Trophoblast cell (in vitro differentiated cells and primary cell): ENCODE results near the gene DPM3.

Source experiments
- DNase-seq, 2 donors: peaks; one replicate each; pipeline ENCODE4 v3.0.0-alpha.2; 2016
- H2AFZ ChIP-seq: 2 replicates; pipeline ENCODE4 v1.6.1; 2013; ENCODE audit warnings: low read length, moderate library complexity, mild to moderate bottlenecking; ENCODE audit not compliant: insufficient read depth, poor library complexity
- H2AK5ac ChIP-seq: 2 replicates; pipeline ENCODE4 v1.6.1; 2013; ENCODE audit warnings: mild to moderate bottlenecking, low read length
- H2BK120ac ChIP-seq: 2 replicates; pipeline ENCODE4 v1.6.1; 2013; ENCODE audit warnings: low read length, mild to moderate bottlenecking, moderate library complexity; ENCODE audit not compliant: insufficient read depth, poor library complexity
- H2BK12ac ChIP-seq: 2 replicates; pipeline ENCODE4 v1.6.1; 2013; ENCODE audit warnings: mild to moderate bottlenecking, low read length, moderate library complexity
- H2BK5ac ChIP-seq: 2 replicates; pipeline ENCODE4 v1.6.1; 2013; ENCODE audit warnings: low read length, low read depth, moderate library complexity, mild to moderate bottlenecking; ENCODE audit not compliant: poor library complexity
- H3K14ac ChIP-seq: 2 replicates; pipeline ENCODE4 v1.6.1; 2013; ENCODE audit warnings: mild to moderate bottlenecking, low read length
- H3K18ac ChIP-seq: 2 replicates; pipeline ENCODE4 v1.6.1; 2013; ENCODE audit warnings: mild to moderate bottlenecking, low read length
- H3K23ac ChIP-seq: 2 replicates; pipeline ENCODE4 v1.6.1; 2013; ENCODE audit warnings: low read length
- H3K27ac ChIP-seq: 2 replicates; pipeline ENCODE4 v1.5.1; 2013; ENCODE audit warnings: low read depth, mild to moderate bottlenecking, inconsistent platforms, low read length, moderate library complexity
- H3K27me3 ChIP-seq: 2 replicates; pipeline ENCODE4 v1.6.1; 2013; ENCODE audit warnings: inconsistent platforms, mild to moderate bottlenecking, low read length, moderate library complexity; ENCODE audit not compliant: insufficient read depth
- H3K36me3 ChIP-seq, 2 experiments: 1 replicate in 1 of 2; 2 replicates in 1 of 2; pipeline ENCODE4 v1.6.1; 2013; ENCODE audit warnings: low read length in 2 of 2, mild to moderate bottlenecking in 2 of 2, moderate library complexity in 1 of 2; ENCODE audit not compliant: insufficient read depth in 2 of 2, control insufficient read depth in 1 of 2
- H3K4ac ChIP-seq: 2 replicates; pipeline ENCODE4 v1.6.1; 2013; ENCODE audit warnings: low read depth, mild to moderate bottlenecking, low read length, moderate library complexity
- H3K4me1 ChIP-seq, 2 experiments: 1 replicate in 1 of 2; 2 replicates in 1 of 2; pipeline ENCODE4 v1.6.1; 2013; ENCODE audit warnings: low read length in 2 of 2, mild to moderate bottlenecking in 2 of 2, moderate library complexity in 1 of 2; ENCODE audit not compliant: insufficient read depth in 2 of 2, control insufficient read depth in 1 of 2
- H3K4me2 ChIP-seq: 2 replicates; pipeline ENCODE4 v1.6.1; 2013; ENCODE audit warnings: inconsistent platforms, mild to moderate bottlenecking, low read length, moderate library complexity
- H3K4me3 ChIP-seq: 2 replicates; pipeline ENCODE4 v1.5.1; 2013; ENCODE audit warnings: mild to moderate bottlenecking, low read depth, low read length, inconsistent platforms
- H3K79me1 ChIP-seq: one replicate; pipeline ENCODE4 v1.6.1; 2013; ENCODE audit warnings: low read length
- H3K79me2 ChIP-seq: 2 replicates; pipeline ENCODE4 v1.6.1; 2013; ENCODE audit warnings: low read length, mild to moderate bottlenecking; ENCODE audit not compliant: control insufficient read depth, insufficient read depth, poor library complexity
- H3K9ac ChIP-seq: 2 replicates; pipeline ENCODE4 v1.6.1; 2013; ENCODE audit warnings: mild to moderate bottlenecking, low read length
- H3K9me3 ChIP-seq: 2 replicates; pipeline ENCODE4 v1.6.1; 2013; ENCODE audit warnings: low read depth, mild to moderate bottlenecking, control low read depth, inconsistent platforms, low read length; ENCODE audit not compliant: insufficient read depth
- H4K12ac ChIP-seq: 2 replicates; pipeline ENCODE4 v1.6.1; 2013; ENCODE audit warnings: low read depth, mild to moderate bottlenecking, low read length, moderate library complexity
- H4K8ac ChIP-seq: 2 replicates; pipeline ENCODE4 v1.6.1; 2013; ENCODE audit warnings: low read depth, mild to moderate bottlenecking, low read length, moderate library complexity
- H4K91ac ChIP-seq: one replicate; pipeline ENCODE4 v1.6.1; 2013; ENCODE audit warnings: low read depth, mild to moderate bottlenecking, low read length, moderate library complexity
- WGBS: extraction: QIAGEN DNeasy Blood & Tissue Kit; methylation state at CpG from one replicate; pipeline ENCODE4 v1.1.7; 2013; ENCODE audit warnings: missing lambda C conversion rate; ENCODE audit not compliant: insufficient read length, insufficient coverage; ENCODE audit errors: extremely low coverage; 5-methylcytosine and 5-hydroxymethylcytosine counted together

Gene DPM3

DNA sequence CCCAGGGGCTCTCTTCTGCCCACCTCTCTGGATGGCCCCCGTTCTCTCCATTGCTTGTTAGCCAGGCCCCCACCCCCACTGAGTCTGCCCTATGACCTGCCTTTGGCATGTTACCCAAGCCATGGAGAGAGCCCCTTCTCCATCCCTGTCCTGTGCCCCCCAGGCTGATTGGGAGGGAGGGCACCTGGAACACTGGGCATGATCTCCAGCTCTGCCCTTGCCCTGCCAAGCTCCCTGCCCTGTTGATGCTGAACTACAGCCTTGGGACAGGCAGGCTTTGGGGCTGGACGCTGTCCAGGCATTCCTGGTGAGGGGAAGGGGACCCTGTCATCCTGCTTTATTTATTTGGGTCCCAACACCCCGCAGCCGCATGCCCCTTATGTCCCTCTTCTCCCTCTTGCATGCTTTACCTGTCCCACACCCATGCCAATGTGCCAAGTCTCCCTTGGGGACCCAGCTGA lies 44.0 kb upstream of the DPM3 start:
- Histone ChIP-seq H3K79me1 (no peaks in the 10 kb centered on the region), H3K4me2 (no peak overlapping the region), H2BK120ac (no peak overlapping the region), H3K9me3 (no peaks in the 10 kb centered on the region), H3K4me3 (no peak overlapping the region), H3K36me3 (no peaks in the 10 kb centered on the region), H2AFZ (no peak overlapping the region), H3K4ac (no peak overlapping the region), H3K18ac (no peak overlapping the region), H3K23ac (no peak overlapping the region), H4K12ac (no peak overlapping the region), H3K4me1 (peaks cover 0 to 4% of the 10 kb centered on the region in 2 experiments), H4K91ac (no peak overlapping the region), H2AK5ac (no peak overlapping the region), H2BK5ac (no peak overlapping the region), H3K79me2 (no peaks in the 10 kb centered on the region), H3K27me3 (no peaks in the 10 kb centered on the region), H3K9ac (no peak overlapping the region), H3K27ac (no peak overlapping the region), H4K8ac (no peak overlapping the region), H2BK12ac (no peak overlapping the region), H3K14ac (no peak overlapping the region)
- WGBS = no CpG with 5 or more reads among the region's 4 CpGs
- no peak for DNase-seq

DNA sequence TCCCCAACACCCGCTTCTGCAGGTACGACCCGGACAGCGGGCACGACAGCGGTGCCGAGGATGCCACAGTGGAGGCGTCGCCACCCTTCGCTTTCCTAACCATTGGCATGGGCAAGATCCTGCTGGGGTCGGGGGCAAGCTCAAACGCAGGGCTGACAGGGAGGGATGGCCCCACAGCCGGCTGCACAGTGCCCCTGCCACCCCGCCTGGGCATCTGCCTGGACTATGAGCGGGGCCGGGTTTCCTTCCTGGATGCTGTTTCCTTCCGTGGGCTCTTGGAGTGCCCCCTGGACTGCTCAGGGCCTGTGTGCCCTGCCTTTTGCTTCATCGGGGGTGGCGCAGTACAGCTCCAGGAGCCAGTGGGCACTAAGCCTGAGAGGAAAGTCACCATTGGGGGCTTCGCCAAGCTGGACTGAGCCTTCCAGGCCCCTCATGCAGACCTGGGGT lies 43.5 kb upstream of the DPM3 start:
- Histone ChIP-seq H2BK5ac (no peak overlapping the region), H2AK5ac (no peak overlapping the region), H3K79me1 (no peaks in the 10 kb centered on the region), H3K18ac (no peak overlapping the region), H2BK120ac (no peak overlapping the region), H3K4me1 (peaks cover 0 to 4% of the 10 kb centered on the region in 2 experiments), H4K91ac (no peak overlapping the region), H3K14ac (no peak overlapping the region), H3K79me2 (no peaks in the 10 kb centered on the region), H2AFZ (no peak overlapping the region), H3K4me2 (no peak overlapping the region), H3K4me3 (no peak overlapping the region), H3K9me3 (no peaks in the 10 kb centered on the region), H3K36me3 (no peaks in the 10 kb centered on the region), H4K12ac (no peak overlapping the region), H4K8ac (no peak overlapping the region), H3K27me3 (no peaks in the 10 kb centered on the region), H3K23ac (no peak overlapping the region), H2BK12ac (no peak overlapping the region), H3K9ac (no peak overlapping the region), H3K4ac (no peak overlapping the region), H3K27ac (no peak overlapping the region)
- DNase-seq = no peak
- WGBS = 100% methylated on average over 1 of the region's 20 CpGs

- H2BK5ac ChIP-seq = no peak overlapping the region
- no peak overlapping the region for H3K14ac ChIP-seq
- no peak overlapping the region for H2AK5ac ChIP-seq
- H3K9ac ChIP-seq = no peak overlapping the region
- no peak overlapping the region for H4K12ac ChIP-seq
- H2BK120ac ChIP-seq = no peak overlapping the region
- H3K27ac ChIP-seq = no peak overlapping the region
- no peak overlapping the region for H3K4me2 ChIP-seq
- no peaks in the 10 kb centered on the region for H3K36me3 ChIP-seq
- no peak overlapping the region for H2BK12ac ChIP-seq
- no peak overlapping the region for H3K23ac ChIP-seq
- H3K4ac ChIP-seq = no peak overlapping the region
- no peak overlapping the region for H3K18ac ChIP-seq
- H3K79me2 ChIP-seq = no peaks in the 10 kb centered on the region
- 100% methylated on average over 1 of the region's 7 CpGs for WGBS
- H2AFZ ChIP-seq = no peak overlapping the region
- H4K8ac ChIP-seq = no peak overlapping the region
- H3K4me1 ChIP-seq = peaks cover 1 to 7% of the 10 kb centered on the region in 2 experiments
- no peak overlapping the region for H4K91ac ChIP-seq
- no peaks in the 10 kb centered on the region for H3K27me3 ChIP-seq
- no peaks in the 10 kb centered on the region for H3K9me3 ChIP-seq
- no peaks in the 10 kb centered on the region for H3K79me1 ChIP-seq
- peak in 1 of 2 donors; percentile 9 for DNase-seq
- no peak overlapping the region for H3K4me3 ChIP-seq
Observed at GRCh38 chr1:155182052-155182550, 41.8 kb upstream of the DPM3 start.

DNA sequence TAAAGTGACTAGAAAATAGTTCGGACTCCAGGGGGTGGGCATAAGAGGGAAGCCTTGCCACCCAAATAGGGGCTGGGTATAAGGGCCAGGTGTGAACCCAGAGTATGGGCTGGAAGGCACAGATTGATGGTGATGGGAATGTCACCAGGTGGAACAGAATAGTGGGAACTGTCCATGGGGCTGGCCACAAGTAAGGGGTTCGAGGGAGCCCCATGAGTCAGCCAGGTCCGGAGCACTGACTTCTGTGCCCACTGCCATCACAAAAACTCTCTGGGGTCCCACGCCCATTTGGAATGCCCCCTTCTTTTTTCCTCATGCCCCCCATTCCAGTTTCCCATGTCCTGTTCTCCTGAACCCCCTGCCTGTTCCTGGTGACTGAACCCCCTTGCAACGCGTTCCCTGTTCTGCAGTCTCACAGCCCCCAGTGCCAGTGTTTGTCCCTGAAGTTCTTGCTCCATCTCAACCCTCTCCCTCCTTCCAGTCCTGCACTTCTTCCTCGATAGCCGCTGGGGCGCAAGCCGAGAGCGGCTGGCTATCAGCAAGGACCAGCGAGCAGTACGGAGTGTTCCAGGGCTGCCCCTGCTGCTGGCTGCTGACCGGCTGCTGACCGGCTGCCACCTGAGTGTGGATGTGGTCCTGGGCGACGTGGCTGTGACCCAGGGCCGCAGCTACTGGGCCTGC lies 41.2 kb upstream of the DPM3 start:
- H4K91ac ChIP-seq = no peak overlapping the region
- no peak overlapping the region for H2AK5ac ChIP-seq
- no peaks in the 10 kb centered on the region for H3K36me3 ChIP-seq
- H4K8ac ChIP-seq = no peak overlapping the region
- no peak overlapping the region for H3K9ac ChIP-seq
- no peaks in the 10 kb centered on the region for H3K79me2 ChIP-seq
- no peak overlapping the region for H2BK5ac ChIP-seq
- no peak overlapping the region for H2AFZ ChIP-seq
- H2BK120ac ChIP-seq = no peak overlapping the region
- no peak overlapping the region for H3K4ac ChIP-seq
- H3K79me1 ChIP-seq = no peaks in the 10 kb centered on the region
- no peak overlapping the region for H2BK12ac ChIP-seq
- no peaks in the 10 kb centered on the region for H3K27me3 ChIP-seq
- no peak for DNase-seq
- no peak overlapping the region for H3K27ac ChIP-seq
- H3K4me1 ChIP-seq = peaks cover 6 to 12% of the 10 kb centered on the region in 2 experiments
- H3K18ac ChIP-seq = no peak overlapping the region
- H3K14ac ChIP-seq = no peak overlapping the region
- H3K4me2 ChIP-seq = no peak overlapping the region
- H4K12ac ChIP-seq = no peak overlapping the region
- no peak overlapping the region for H3K4me3 ChIP-seq
- no peak overlapping the region for H3K23ac ChIP-seq
- H3K9me3 ChIP-seq = no peaks in the 10 kb centered on the region
- no CpG with 5 or more reads among the region's 18 CpGs for WGBS
